Inferior parietal cortex (tissue), 1 donor: ENCODE measurements around the gene VN1R5.
"Not testable (repeated sequence)": the region's sequence is repeated elsewhere in the genome, so short reads cannot be mapped to it uniquely, and the experiment has no call there.

Experiments used
- DNase-seq: peaks from one replicate; pipeline ENCODE4 v3.0.0-alpha.2; 2016; ENCODE audit errors: extremely low spot score

The VN1R5 gene

DNA sequence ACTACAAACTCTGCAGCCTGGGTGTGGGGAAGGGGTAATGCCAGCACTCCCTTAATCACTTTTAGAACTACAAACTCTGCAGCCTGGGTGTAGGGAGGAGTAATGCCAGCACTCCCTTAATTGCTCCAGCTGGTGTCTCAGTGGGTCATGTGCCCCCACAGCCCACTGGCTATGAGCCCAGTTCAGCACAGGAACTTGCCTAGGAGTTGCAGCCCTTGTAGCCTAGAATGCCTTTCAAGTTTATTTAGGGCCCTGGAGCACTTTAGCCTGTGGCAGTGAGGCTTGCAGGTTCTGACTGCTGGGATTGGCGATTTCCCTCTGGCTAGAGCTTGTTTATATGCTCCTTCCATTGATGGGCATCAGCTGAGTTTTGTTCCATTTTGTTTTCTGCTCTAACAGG lies 17.1 kb downstream of the VN1R5 start:
- DNase-seq: peak; percentile 6

DNA sequence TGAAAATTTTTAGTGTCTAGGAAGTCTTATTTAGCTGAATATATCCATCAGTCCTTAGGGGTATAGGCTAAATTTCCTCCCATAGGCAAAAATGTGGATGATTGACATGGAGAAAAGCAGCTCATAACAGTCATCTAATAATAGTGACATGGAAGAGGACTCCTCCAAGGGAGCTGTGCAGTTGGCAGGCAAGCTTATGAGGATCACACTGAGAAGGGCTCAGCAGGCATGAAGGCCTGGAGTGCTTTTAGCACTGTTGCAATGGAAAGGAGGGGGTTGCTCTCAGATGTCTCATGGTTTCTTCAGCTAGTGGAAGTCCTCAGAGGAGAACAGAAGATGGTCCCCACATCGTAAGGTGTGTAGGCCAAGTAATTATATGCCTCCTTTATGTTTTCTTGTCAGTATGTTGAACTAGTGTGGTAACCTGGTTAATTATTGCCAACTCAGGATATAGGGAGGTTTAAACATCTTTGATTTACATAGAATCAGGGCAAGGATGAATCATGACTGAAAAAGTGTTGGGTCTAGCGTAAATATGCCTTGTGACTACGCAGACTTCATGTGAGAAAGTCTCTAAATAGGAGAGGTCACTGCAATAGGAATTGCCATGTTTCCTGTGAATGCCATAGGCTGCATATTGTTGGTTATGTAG lies 18.9 kb downstream of the VN1R5 start:
- DNase-seq: no peak

- DNase-seq: no peak
These were observed 21.3 kb downstream of the VN1R5 start for GRCh38 chr1:247277191-247277590.

- DNase-seq: no peak
These were observed 25.2 kb downstream of the VN1R5 start for GRCh38 chr1:247281001-247281574.

DNA sequence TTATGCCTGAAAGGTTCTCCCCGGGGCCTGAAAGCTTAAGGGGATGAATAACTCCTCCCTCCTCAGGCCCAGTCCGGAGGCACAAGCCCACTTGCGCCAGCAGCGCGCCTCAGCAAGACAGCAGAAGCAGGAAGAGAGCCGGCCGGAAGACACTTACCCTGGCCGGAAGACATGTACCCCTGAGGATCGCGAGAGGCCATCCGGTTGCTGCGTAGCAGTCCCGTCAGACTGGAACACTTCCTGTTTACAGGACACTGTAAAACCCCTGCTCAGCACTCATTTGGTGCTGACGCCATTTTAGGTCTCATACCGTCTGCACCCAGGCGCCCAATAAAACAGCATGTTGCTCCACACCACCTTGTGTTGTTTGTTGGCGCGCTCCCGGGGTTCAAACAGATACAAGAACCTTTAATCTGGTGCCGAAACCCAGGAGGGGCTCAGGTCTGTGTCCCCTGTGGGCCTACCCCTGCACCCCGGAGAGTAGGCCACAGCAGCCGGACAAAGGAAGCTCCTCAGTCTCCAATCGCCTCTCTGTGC lies 30.3 kb downstream of the VN1R5 start:
- no peak for DNase-seq

- DNase-seq: no peak
These were observed 31.6 kb downstream of the VN1R5 start for GRCh38 chr1:247287460-247287859.

DNA sequence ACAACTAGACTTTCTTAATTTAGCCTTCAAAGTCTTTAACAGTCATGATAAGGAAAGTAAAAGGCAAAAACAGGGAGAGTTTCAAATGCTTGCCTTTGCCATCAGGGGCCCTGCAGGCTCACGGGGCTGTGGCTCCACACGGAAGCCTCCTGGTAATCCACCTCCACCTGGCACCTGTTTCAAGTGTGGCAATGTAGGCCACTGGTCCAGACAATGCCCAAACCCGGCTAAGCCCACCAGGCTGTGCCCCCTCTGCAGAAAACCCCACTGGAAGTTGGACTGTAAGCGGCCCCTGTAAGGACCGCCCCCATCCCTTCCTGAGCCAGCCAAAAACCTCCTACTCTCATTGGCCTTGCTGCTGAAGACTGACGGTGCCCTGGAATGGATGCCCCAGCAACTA lies 32.5 kb downstream of the VN1R5 start:
- no peak for DNase-seq

- DNase-seq: not testable (repeated sequence)
These were observed 33.5 kb downstream of the VN1R5 start for GRCh38 chr1:247289274-247289892.

DNA sequence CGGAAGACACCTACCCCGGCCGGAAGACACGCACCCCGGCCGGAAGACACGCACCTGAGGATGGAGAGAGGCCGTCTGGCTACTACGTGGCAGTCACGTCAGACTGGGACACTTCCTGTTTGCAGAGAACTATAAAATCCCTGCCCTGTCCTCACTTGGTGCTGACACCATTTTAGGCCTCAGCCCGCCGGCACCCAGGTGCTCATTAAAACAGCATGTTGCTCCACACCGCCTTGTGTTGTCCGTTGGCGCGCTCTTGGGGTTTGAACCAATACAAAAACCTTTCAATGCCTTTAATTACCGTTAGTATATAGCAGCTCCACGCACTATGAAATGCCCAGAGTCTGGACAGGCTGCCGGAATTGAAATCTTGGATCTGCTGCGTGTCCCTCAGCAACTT lies 34.7 kb downstream of the VN1R5 start:
- no peak for DNase-seq

DNA sequence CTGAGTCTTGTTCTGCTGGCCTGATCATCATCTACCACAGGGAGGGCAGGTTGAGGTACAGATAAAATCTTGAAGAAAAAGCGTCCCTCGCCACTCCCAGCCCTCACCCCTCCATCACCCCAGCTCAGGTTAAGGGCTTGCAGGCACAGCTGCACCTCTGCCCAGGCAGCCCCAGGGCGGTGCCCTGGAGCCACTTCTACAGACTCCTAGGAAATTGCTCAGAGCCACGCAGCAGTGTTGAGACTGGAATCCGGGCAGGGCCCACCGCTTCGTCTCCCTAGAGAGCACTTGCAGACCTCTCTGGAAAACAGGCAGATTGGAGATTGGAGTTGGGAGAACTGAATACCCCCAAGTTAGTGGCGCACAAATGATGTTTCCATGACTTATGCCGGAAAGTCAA lies 35.3 kb downstream of the VN1R5 start:
- no peak for DNase-seq

- DNase-seq: no peak
These were observed 36.1 kb downstream of the VN1R5 start for GRCh38 chr1:247291833-247292561.

GRCh38 chr1:247293047-247293446 lies 37.2 kb downstream of the VN1R5 start:
- no peak for DNase-seq

DNA sequence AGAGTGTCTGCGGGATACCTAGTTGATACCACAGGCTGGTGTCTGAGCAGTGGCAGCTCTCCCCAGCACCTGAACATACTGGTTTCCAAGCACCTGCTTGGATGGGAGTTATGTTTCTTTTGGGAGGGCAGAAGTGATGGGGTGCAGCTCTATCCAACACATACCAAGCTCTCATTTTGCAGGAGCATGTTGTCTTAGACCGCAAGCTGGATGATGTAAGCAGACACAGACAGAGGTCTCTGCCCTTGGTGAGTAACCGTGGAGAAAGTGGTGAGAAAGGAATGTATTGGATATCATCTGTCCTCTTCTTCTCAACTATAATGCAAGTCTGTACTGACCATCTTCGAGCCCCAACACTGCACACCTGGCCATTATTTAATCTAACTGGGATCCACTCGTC lies 38.4 kb downstream of the VN1R5 start:
- DNase-seq: no peak

DNA sequence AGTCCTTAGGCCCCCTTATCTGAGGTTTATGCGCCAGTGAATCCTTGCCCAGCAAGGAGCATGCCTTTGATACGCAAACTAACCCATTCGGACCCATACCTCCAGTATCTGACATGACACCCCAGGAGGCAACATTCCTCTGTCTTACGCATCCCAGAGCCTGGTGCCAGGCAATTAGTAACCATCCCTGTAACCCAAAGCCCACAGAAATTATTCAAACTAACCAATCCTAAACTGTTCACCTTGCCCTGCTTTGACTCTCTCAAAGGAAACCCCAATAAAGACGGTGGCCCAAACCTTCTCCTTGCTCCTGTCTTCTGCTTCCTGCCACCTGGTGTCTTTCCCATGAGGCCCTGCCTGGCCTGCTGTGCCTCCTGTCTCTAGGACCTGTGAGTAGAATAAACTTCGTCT lies 39.4 kb downstream of the VN1R5 start:
- no peak for DNase-seq

DNA sequence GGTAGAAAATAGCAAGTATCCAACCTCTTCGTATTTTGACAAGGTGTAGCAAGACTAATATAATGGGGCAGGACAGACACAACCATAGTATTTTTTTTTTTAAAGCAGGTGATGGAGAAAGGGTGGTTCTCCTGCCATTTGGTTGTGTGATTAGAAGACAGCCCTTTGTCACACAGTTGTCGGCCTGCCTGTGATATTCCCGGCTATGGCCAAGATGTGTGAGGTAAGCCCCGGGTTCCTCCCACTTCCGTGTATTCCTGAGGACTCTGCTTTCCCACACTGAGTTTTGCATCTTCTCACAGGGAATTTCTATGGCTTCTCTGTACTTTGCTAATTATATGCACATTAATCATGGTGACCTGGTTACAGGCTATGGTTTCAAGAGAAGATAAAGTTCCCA lies 39.9 kb downstream of the VN1R5 start:
- DNase-seq: no peak

DNA sequence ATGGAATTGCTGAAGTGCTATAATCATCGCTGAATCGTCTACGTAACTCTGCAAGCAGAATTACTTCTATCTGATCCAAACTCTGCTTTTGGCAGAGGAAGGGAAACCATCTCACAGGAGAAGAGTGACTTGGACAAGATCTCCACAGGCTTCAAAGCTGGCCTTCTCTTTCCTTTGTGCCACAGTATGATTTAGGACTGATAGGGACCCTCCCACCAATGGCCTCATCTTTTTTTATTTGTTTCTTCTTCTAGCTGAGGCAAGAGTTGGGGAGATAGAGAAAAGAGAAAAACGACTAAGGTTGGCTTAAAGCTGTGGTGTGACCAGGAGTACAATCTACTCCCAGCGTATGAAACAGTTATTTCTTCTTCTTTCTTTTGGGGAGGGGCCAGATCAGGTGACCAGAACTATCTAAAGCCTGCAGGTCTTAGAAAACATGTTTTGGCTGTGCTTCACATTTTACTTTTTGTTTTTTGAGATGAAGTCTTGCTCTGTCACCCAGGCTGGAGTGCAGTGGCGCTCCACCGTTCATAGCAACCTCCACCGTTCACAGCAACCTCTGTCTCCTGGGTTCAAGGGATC lies 40.8 kb downstream of the VN1R5 start:
- no peak for DNase-seq

GRCh38 chr1:247297263-247298123 lies 41.6 kb downstream of the VN1R5 start:
- DNase-seq: no peak

GRCh38 chr1:247298124-247298481 lies 42.2 kb downstream of the VN1R5 start:
- DNase-seq: no peak

DNA sequence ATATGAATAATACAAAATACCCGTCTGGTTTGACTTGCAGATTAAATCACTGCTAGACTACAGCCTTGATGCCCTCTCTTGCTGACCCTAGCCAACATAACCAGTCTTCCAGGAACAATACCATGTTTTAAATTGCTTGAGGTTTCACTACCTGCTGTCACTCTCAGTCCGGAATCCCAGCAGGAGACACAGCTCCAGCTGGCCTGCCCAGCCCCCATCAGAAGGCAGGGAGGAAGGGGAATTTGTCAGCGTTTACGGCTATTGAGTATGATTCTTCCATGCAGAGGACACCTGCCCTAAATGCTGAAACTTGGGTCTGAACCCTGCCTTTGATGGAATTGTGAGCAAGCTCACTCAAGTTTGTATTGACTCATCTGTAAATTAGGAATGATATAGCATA lies 42.8 kb downstream of the VN1R5 start:
- no peak for DNase-seq

DNA sequence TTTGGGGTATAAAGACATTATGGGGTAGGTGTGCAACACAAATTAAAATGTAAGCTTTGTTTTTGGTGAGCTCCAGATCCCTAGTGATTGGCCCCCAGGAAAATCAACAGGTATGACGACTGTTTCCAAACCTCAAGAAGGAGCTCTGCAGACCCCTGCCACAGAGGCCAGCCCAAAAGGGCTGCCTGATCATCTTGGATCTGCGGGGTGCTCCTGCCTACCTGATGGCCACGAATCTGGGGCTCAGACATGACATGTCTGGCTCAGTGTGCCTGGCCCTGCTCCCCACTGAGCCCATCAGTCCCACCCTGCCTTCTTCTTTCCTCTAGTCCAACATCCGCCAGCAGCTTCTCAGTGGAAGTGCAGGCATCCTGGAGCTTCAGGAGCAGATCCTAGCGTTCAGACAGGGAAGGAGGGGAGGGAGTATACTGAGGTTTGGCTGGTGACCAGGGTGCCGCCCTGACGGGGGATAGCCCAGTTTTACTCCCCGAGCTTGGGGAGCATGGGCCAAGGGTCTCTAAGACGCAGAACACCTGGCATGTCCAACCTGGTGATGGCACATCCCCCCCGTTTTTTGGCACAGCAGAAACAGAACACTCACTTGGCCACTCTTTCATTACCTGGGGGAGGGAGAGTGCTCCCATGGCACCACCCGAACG lies 44.0 kb downstream of the VN1R5 start:
- DNase-seq: no peak
